Activated CD8-positive, alpha-beta T cell treated with anti-CD3 and anti-CD28 coated beads for 36 hours (primary cell): Measurements from ENCODE around the gene MFSD8. TPM values are rescaled to one million over a fixed set of nuclear protein-coding genes. Genes with fewer than 3 reads are reported as not detected.
"Not testable (repeated sequence)": the region's sequence is repeated elsewhere in the genome, so short reads cannot be mapped to it uniquely, and the experiment has no call there.

Experiments
- ATAC-seq: fragments of 200-7000 bp; cut with Tn5 transposase; one replicate; pipeline ENCODE4 v1.10.0; 2021; ENCODE audit warnings: mild to moderate bottlenecking, moderate library complexity
- CTCF ChIA-PET: fragments of 350-600 bp; sonication (Branson Sonifier 250); formaldehyde crosslinking; loops from one replicate; lab custom pipeline; 2021; ENCODE audit warnings: antibody characterized with exemption; lab: Charles Lee
- POLR2A ChIA-PET: fragments of 350-600 bp; sonication (Branson Sonifier 250); formaldehyde crosslinking; loops from one replicate; lab custom pipeline; 2021; ENCODE audit warnings: antibody characterized with exemption; lab: Charles Lee
- DNase-seq: peaks from one replicate; pipeline ENCODE4 v3.0.0-alpha.2; 2020
- H3K27ac Mint-ChIP-seq: one replicate; pipeline ENCODE4 v1.8.0; 2021; ENCODE audit warnings: mild to moderate bottlenecking, mixed read lengths
- H3K27me3 Mint-ChIP-seq: one replicate; pipeline ENCODE4 v1.8.0; 2021; ENCODE audit warnings: mixed read lengths
- H3K36me3 Mint-ChIP-seq: one replicate; pipeline ENCODE4 v1.8.0; 2021; ENCODE audit warnings: low read depth, mixed read lengths
- H3K4me1 Mint-ChIP-seq: one replicate; pipeline ENCODE4 v1.8.0; 2021; ENCODE audit warnings: low read depth, mixed read lengths
- H3K4me3 Mint-ChIP-seq: one replicate; pipeline ENCODE4 v1.8.0; 2021; ENCODE audit warnings: mild to moderate bottlenecking, moderate library complexity, mixed read lengths
- H3K9me3 Mint-ChIP-seq: one replicate; pipeline ENCODE4 v1.8.0; 2021; ENCODE audit warnings: mixed read lengths
- intact Hi-C: fragments of 100-400 bp; cut with micrococcal nuclease; formaldehyde crosslinking; loops from one replicate; pipeline ENCODE4 v1.10.0; 2022
- total RNA-seq, 2 experiments: library from RNA; stranded (reverse); gene quantifications; one replicate each; pipeline ENCODE4 v1.2.3, GENCODE V29; 2021
- TF ChIP-seq, protein P1 (sequence below): fragments of 200-600 bp; IDR thresholded peaks from one replicate; pipeline ENCODE4 v1.8.0; 2022; ENCODE audit warnings: antibody characterized with exemption, mild to moderate bottlenecking

MFSD8 gene
- total RNA-seq, 2 experiments from 2014 or later, result 12.5 to 14.2 TPM

DNA sequence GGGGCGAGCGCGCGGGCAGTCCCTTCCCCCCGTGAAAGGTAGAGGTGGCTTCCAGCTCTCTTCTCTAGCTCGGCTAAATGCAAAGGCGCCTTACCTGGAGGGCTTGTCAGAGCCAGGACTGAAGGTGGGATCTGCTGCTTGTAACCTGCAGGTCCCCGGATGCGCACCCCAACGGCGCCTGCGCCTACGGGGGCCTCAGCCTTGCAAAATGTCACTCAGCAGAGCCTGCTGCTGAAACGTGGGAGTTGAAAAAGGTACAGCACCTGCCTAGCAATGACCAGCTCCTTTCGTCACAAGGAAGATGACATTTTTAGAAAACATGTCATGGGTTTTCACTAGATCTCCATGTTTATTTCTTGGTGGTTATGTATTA is 816 bp upstream of the MFSD8 start:
- H3K4me1 Mint-ChIP-seq, result peaks cover 34% of the 10 kb centered on the region
- DNase-seq, result peak; percentile 91
- TF ChIP-seq, protein P1, sequence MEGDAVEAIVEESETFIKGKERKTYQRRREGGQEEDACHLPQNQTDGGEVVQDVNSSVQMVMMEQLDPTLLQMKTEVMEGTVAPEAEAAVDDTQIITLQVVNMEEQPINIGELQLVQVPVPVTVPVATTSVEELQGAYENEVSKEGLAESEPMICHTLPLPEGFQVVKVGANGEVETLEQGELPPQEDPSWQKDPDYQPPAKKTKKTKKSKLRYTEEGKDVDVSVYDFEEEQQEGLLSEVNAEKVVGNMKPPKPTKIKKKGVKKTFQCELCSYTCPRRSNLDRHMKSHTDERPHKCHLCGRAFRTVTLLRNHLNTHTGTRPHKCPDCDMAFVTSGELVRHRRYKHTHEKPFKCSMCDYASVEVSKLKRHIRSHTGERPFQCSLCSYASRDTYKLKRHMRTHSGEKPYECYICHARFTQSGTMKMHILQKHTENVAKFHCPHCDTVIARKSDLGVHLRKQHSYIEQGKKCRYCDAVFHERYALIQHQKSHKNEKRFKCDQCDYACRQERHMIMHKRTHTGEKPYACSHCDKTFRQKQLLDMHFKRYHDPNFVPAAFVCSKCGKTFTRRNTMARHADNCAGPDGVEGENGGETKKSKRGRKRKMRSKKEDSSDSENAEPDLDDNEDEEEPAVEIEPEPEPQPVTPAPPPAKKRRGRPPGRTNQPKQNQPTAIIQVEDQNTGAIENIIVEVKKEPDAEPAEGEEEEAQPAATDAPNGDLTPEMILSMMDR, result no peak
- peak overlapping the region; percentile 98 for H3K27ac Mint-ChIP-seq
- ChIA-PET POLR2A (interaction anchor here (0.7 to 1.6 kb wide), 8 partner anchors 10 to 104 kb away, joined by 3 to 17 read pairs (median 4); partner anchors contain the start of genes LARP1B and PLK4), CTCF (interaction anchor here (0.9 to 1.4 kb wide), 5 partner anchors 12 to 320 kb away, joined by 3 to 4 read pairs (median 4); no protein-coding TSS in a partner anchor)
- intact Hi-C loops, result loop anchor here (2.0 to 10.0 kb wide), 3 partner anchors 85 to 1129 kb away; partner anchors contain the start of genes C4orf33, LARP1B, PLK4 and SCLT1
- no peaks in the 10 kb centered on the region for H3K9me3 Mint-ChIP-seq
- peaks cover 21% of the 10 kb centered on the region for H3K36me3 Mint-ChIP-seq
- peak overlapping the region; percentile 95 for H3K4me3 Mint-ChIP-seq
- H3K27me3 Mint-ChIP-seq, result no peaks in the 10 kb centered on the region
- peak; percentile 54 for ATAC-seq

DNA sequence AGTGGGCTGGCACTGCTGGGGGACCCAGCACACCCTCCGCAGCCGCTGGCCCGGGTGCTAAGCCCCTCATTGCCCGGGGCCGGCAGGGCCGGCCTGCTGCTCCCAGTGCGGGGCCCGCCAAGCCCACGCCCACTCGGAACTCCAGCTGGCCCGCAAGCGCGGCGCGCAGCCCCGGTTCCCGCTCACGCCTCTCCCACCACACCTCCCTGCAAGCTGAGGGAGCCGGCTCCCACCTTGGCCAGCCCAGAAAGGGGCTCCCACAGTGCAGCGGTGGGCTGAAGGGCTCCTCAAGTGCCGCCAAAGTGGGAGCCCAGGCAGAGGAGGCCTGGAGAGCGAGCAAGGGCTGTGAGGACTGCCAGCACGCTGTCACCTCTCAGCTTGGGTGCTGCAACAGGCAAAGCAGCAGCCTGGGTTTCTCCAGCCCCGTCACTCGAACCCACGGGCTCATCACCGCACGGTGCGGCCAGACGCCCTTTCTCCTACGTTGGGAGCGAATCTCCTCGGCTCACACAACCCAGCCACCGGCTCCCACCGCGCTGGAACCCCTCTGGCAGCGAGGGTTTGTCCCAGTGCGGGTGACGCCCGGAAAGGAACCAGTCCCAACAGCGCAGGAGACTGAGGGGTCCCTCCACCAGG is 429 bp downstream of the MFSD8 start:
- peak overlapping the region; percentile 98 for H3K27ac Mint-ChIP-seq
- intact Hi-C loops, result loop anchor here (2.0 to 10.0 kb wide), 3 partner anchors 84 to 1130 kb away; partner anchors contain the start of genes C4orf33, LARP1B, PLK4 and SCLT1
- peak overlapping the region; percentile 95 for H3K4me3 Mint-ChIP-seq
- H3K4me1 Mint-ChIP-seq, result peaks cover 36% of the 10 kb centered on the region
- not testable (repeated sequence) for DNase-seq, H3K9me3 Mint-ChIP-seq, H3K27me3 Mint-ChIP-seq
- ATAC-seq, result peak; percentile 5
- H3K36me3 Mint-ChIP-seq, result peaks cover 20% of the 10 kb centered on the region
- ChIA-PET POLR2A (interaction anchor here (0.8 to 1.6 kb wide), 5 partner anchors 8 to 96 kb away, joined by 3 to 17 read pairs (median 5); partner anchors contain the start of gene LARP1B), CTCF (interaction anchor here (0.9 to 1.4 kb wide), 2 partner anchors 35 to 80 kb away, joined by 3 read pairs; no protein-coding TSS in a partner anchor)

GRCh38 chr4:127963633-127964398 is 1.2 kb downstream of the MFSD8 start:
- H3K9me3 Mint-ChIP-seq, H3K27me3 Mint-ChIP-seq, ATAC-seq, CTCF ChIA-PET: not testable (repeated sequence)
- peak; percentile 27 for DNase-seq
- peak overlapping the region; percentile 95 for H3K4me3 Mint-ChIP-seq
- POLR2A ChIA-PET, result interaction anchor here (0.6 to 1.8 kb wide), 2 partner anchors 22 to 82 kb away, joined by 3 to 5 read pairs; no protein-coding TSS in a partner anchor
- H3K4me1 Mint-ChIP-seq, result peaks cover 39% of the 10 kb centered on the region
- intact Hi-C loops, result loop anchor here (2.0 to 10.0 kb wide), 2 partner anchors 83 to 1131 kb away; partner anchors contain the start of genes C4orf33, PLK4 and SCLT1
- H3K36me3 Mint-ChIP-seq, result peaks cover 21% of the 10 kb centered on the region
- H3K27ac Mint-ChIP-seq, result peak overlapping the region; percentile 75

DNA sequence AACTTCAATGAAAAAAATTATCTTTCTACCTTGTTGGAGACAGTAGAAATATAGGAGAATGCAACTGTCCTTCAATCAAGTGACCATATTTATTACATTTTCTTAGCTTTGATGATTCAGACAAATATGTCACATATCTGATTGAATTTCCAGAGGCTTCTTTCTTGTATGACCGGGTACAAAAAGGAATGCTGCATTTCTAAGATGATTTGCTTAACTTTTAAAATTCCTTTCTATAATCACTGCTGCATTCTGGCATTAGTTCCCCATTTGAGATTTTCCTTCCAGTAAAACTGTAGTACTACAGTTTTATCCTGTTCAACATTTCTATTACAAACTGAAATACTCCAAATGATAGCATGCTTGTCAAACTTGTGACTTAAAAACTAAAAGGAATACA is 5.2 kb downstream of the MFSD8 start:
- peaks cover 29% of the 10 kb centered on the region for H3K4me1 Mint-ChIP-seq
- H3K4me3 Mint-ChIP-seq, result no peak overlapping the region
- no peak overlapping the region for H3K27ac Mint-ChIP-seq
- TF ChIP-seq, protein P1, result no peak
- H3K27me3 Mint-ChIP-seq, result no peaks in the 10 kb centered on the region
- DNase-seq (no peak), ATAC-seq (no peak)
- CTCF ChIA-PET, result no interaction called here
- POLR2A ChIA-PET, result no interaction called here
- intact Hi-C loops, result loop anchor here (10.0 kb wide), 1 partner anchor 1135 kb away; the partner anchor contains the start of genes C4orf33 and SCLT1
- peaks cover 25% of the 10 kb centered on the region for H3K36me3 Mint-ChIP-seq
- H3K9me3 Mint-ChIP-seq, result no peaks in the 10 kb centered on the region

- H3K27ac Mint-ChIP-seq, result no peak overlapping the region
- intact Hi-C loops, result no loop called here
- no peaks in the 10 kb centered on the region for H3K9me3 Mint-ChIP-seq
- DNase-seq (no peak), ATAC-seq (no peak)
- H3K27me3 Mint-ChIP-seq, result no peaks in the 10 kb centered on the region
- ChIA-PET CTCF (no interaction called here), POLR2A (interaction anchor here (1.4 kb wide), 1 partner anchor 8 kb away, joined by 5 read pairs; the partner anchor contains the start of genes ABHD18 and MFSD8)
- H3K4me3 Mint-ChIP-seq, result no peak overlapping the region
- TF ChIP-seq, protein P1, result no peak
- H3K36me3 Mint-ChIP-seq, result peaks cover 20% of the 10 kb centered on the region
- peaks cover 14% of the 10 kb centered on the region for H3K4me1 Mint-ChIP-seq
These were observed 7.9 kb downstream of the MFSD8 start for GRCh38 chr4:127957105-127957504.
